ENCODE data around the gene TNFSF15.

DNA sequence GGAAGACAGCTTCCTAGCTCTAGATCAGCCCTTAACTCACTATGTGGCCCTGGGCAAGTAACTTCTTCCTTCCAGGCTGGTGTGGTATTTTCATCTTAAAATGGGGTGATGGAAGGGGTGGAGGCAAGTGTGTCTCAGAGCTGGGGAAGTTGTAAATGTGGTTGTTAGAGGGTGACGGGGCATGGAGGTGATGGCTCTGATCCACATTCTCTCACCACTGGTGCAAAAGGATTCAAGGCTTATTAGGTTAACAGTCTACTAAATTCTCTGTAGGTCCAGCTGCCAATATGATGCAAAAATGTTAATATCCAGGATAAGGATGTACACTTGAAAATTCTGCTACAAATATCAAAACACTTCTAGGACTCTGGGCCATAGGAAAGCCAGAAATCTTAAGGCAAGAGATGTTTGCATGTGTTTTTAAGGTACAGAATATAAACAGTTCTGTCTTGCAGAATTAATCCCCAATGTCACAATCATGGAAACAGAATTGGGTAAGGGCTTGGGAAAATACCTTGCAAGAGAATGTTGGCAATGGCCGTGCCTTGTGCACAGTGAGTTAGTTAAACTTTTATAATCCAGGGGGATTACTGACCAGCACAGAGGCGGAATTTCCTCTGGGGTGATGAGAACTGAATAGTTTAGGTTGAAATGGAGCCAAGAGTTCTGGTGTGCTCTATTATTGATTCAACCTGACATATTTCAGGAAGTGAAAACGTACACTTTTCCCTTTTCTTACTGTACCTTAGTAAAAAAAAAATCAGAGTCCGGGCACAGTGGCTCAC, 19.8 kb downstream of the TNFSF15 start:
- TF ChIP-seq, protein P1, sequence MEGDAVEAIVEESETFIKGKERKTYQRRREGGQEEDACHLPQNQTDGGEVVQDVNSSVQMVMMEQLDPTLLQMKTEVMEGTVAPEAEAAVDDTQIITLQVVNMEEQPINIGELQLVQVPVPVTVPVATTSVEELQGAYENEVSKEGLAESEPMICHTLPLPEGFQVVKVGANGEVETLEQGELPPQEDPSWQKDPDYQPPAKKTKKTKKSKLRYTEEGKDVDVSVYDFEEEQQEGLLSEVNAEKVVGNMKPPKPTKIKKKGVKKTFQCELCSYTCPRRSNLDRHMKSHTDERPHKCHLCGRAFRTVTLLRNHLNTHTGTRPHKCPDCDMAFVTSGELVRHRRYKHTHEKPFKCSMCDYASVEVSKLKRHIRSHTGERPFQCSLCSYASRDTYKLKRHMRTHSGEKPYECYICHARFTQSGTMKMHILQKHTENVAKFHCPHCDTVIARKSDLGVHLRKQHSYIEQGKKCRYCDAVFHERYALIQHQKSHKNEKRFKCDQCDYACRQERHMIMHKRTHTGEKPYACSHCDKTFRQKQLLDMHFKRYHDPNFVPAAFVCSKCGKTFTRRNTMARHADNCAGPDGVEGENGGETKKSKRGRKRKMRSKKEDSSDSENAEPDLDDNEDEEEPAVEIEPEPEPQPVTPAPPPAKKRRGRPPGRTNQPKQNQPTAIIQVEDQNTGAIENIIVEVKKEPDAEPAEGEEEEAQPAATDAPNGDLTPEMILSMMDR (IDR thresholded peaks at IDR 0.05): no peak
- TF ChIP-seq EP300 (IDR thresholded peaks at IDR 0.05) (no peak), POLR2A (IDR thresholded peaks at IDR 0.05) (no peak)
